Measurements from ENCODE around the gene SLC2A5.

The SLC2A5 gene

DNA sequence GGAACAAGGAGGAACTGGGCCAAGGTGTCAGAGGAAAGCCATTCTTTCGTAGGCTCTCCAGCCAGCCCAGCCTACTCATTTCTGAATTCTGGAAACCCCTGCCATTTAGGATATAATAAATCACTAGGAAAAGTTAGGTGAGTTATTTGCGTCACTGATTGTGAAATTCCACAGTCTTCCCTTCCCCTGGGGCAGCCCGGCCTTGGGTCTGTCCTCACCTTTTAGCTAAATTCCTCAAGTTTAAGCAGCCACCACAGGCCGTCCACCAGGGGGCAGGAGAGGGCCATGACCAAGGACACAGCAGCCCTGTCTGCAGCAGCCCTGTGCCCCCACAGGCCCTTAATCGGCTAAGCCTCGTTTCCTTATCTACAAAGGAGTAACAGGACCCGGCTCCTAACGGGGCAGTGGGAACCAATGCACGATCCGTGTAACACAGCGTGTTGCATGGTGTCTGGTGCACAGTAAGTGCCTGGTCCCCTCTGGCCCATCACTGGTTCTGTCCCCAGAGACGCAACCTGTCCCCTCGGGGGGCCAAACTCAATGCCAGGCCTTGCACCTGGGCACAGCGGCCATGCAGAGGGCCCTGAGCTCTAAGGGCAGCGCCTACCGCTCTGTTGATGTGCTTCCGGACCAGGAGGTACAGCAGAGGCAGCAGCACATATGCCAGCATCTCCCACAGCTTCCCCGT lies 41.4 kb upstream of the SLC2A5 start:
- Histone ChIP-seq H3K9me3 (ENCODE audit: control insufficient read depth, insufficient read depth, low read length) (no peaks in the 10 kb centered on the region), H3K9me2 (replicated peaks; ENCODE audit: control insufficient read depth, low read length) (no peaks in the 10 kb centered on the region), H3K27ac (ENCODE audit: low read depth, low read length) (no peak overlapping the region), H3K36me3 (ENCODE audit: control insufficient read depth, low read length) (peaks cover 5% of the 10 kb centered on the region), H3K4me2 (ENCODE audit: low read length) (no peak overlapping the region), H4K20me1 (ENCODE audit: control insufficient read depth, insufficient read depth, low read depth, low read length) (no peaks in the 10 kb centered on the region), H3K4me1 (ENCODE audit: control insufficient read depth, low read length) (peaks cover 15% of the 10 kb centered on the region), H3K79me2 (ENCODE audit: control insufficient read depth, low read length) (no peaks in the 10 kb centered on the region), H3K27me3 (ENCODE audit: control insufficient read depth, low read length) (no peaks in the 10 kb centered on the region), H3K4me3 (ENCODE audit: low read length) (no peak overlapping the region), H3F3A (ENCODE audit: control insufficient read depth, insufficient read depth) (peaks cover 10% of the 10 kb centered on the region)
- TF ChIP-seq EZH2phosphoT487 (IDR thresholded peaks at IDR 0.05; ENCODE audit: borderline replicate concordance, low read length), result no peak
- TF ChIP-seq, protein P1, sequence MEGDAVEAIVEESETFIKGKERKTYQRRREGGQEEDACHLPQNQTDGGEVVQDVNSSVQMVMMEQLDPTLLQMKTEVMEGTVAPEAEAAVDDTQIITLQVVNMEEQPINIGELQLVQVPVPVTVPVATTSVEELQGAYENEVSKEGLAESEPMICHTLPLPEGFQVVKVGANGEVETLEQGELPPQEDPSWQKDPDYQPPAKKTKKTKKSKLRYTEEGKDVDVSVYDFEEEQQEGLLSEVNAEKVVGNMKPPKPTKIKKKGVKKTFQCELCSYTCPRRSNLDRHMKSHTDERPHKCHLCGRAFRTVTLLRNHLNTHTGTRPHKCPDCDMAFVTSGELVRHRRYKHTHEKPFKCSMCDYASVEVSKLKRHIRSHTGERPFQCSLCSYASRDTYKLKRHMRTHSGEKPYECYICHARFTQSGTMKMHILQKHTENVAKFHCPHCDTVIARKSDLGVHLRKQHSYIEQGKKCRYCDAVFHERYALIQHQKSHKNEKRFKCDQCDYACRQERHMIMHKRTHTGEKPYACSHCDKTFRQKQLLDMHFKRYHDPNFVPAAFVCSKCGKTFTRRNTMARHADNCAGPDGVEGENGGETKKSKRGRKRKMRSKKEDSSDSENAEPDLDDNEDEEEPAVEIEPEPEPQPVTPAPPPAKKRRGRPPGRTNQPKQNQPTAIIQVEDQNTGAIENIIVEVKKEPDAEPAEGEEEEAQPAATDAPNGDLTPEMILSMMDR (IDR thresholded peaks at IDR 0.05; ENCODE audit: low read depth, low read length, poor library complexity, severe bottlenecking), result peak; percentile 97

DNA sequence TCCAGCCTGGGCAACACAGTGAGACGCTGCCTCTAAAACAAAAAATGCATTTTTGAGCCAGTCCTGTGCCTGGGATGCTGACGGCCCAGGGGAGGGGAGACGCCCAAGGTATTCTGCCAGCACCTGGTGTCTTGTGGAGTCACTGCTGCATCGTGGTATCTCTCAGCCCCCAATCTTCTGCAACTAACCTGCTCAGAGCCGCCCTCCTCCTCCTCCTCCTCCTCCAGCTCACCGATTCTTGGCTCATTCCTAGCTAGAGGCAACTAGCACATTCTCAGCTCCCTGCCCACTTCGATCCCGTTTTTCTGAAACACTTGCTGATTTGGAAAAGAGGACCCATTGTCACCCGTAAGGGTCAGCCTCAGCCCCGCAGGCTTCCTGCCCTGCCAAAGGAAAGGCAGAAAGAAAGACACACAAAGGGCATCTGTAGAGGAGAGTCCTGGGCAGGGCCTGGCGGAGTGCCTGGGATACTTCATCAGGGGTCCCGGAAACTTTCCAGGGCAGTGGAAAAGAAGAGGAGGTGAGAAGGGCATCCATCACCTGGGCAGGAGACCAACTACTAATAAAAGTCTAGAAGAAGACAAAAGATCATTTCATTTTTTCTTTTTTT lies 38.7 kb upstream of the SLC2A5 start:
- TF ChIP-seq EZH2phosphoT487 (IDR thresholded peaks at IDR 0.05; ENCODE audit: borderline replicate concordance, low read length), result no peak
- TF ChIP-seq, protein P1 (IDR thresholded peaks at IDR 0.05; ENCODE audit: low read depth, low read length, poor library complexity, severe bottlenecking), result no peak
- no peak overlapping the region for H3K4me3 ChIP-seq (ENCODE audit: low read length)

DNA sequence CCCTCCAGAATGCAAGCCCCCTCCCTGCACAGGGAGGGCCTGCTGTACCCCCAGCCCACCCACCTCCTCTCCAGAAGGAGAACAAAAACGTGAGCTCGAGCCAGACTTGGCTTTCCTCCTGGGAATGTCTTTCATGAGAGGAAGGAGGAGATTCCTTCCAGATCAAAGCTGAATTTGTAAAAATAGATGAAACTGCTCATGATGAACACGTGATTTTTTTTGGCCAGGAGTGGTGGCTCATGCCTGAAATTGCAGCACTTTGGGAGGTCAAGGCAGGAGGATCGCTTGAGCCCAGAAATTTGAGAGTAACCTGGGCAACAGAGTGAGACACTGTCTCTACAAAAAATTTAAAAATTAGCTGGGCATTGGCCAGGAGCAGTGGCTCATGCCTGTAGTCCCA lies 37.7 kb upstream of the SLC2A5 start:
- no peaks in the 10 kb centered on the region for H3K79me2 ChIP-seq (ENCODE audit: control insufficient read depth, low read length)

More for the DNA sequence above, 38.7 kb upstream of the SLC2A5 start:
- H3K36me3 ChIP-seq (ENCODE audit: control insufficient read depth, low read length), result peaks cover 5% of the 10 kb centered on the region
- H3K9me3 ChIP-seq (ENCODE audit: control insufficient read depth, insufficient read depth, low read length), result no peaks in the 10 kb centered on the region
- no peaks in the 10 kb centered on the region for H4K20me1 ChIP-seq (ENCODE audit: control insufficient read depth, insufficient read depth, low read depth, low read length)
- H3K27ac ChIP-seq (ENCODE audit: low read depth, low read length), result no peak overlapping the region
- no peak overlapping the region for H3K4me2 ChIP-seq (ENCODE audit: low read length)
- H3K4me1 ChIP-seq (ENCODE audit: control insufficient read depth, low read length), result peaks cover 6% of the 10 kb centered on the region
- H3K9me2 ChIP-seq (replicated peaks; ENCODE audit: control insufficient read depth, low read length), result no peaks in the 10 kb centered on the region
- H3F3A ChIP-seq (ENCODE audit: control insufficient read depth, insufficient read depth), result no peaks in the 10 kb centered on the region
- H3K27me3 ChIP-seq (ENCODE audit: control insufficient read depth, low read length), result no peaks in the 10 kb centered on the region
- H3K79me2 ChIP-seq (ENCODE audit: control insufficient read depth, low read length), result no peaks in the 10 kb centered on the region

More for the DNA sequence above, 37.7 kb upstream of the SLC2A5 start:
- no peak overlapping the region for H3K27ac ChIP-seq (ENCODE audit: low read depth, low read length)
- no peak overlapping the region for H3K4me3 ChIP-seq (ENCODE audit: low read length)
- H3K36me3 ChIP-seq (ENCODE audit: control insufficient read depth, low read length), result peaks cover 5% of the 10 kb centered on the region
- H3F3A ChIP-seq (ENCODE audit: control insufficient read depth, insufficient read depth), result no peaks in the 10 kb centered on the region
- H3K4me1 ChIP-seq (ENCODE audit: control insufficient read depth, low read length), result peaks cover 6% of the 10 kb centered on the region
- no peak for TF ChIP-seq EZH2phosphoT487 (IDR thresholded peaks at IDR 0.05; ENCODE audit: borderline replicate concordance, low read length)
- TF ChIP-seq, protein P1 (IDR thresholded peaks at IDR 0.05; ENCODE audit: low read depth, low read length, poor library complexity, severe bottlenecking), result no peak
- H4K20me1 ChIP-seq (ENCODE audit: control insufficient read depth, insufficient read depth, low read depth, low read length), result no peaks in the 10 kb centered on the region
- no peaks in the 10 kb centered on the region for H3K27me3 ChIP-seq (ENCODE audit: control insufficient read depth, low read length)
- H3K9me3 ChIP-seq (ENCODE audit: control insufficient read depth, insufficient read depth, low read length), result no peaks in the 10 kb centered on the region
- H3K4me2 ChIP-seq (ENCODE audit: low read length), result no peak overlapping the region
- no peaks in the 10 kb centered on the region for H3K9me2 ChIP-seq (replicated peaks; ENCODE audit: control insufficient read depth, low read length)

All from DOHH2 (cell line).